Endothelial cell (in vitro differentiated cells): ENCODE measurements around the gene ST6GAL1. TPM values are rescaled to one million over a fixed set of nuclear protein-coding genes. Genes with fewer than 3 reads are reported as not detected.

Source experiments
- DNase-seq: peaks from one replicate; pipeline ENCODE4 v3.0.0; 2021; ENCODE audit warnings: low spot score
- H3K27ac Mint-ChIP-seq: one replicate; pipeline ENCODE4 v1.8.0; 2021; ENCODE audit warnings: mixed read lengths, inconsistent platforms; ENCODE audit not compliant: unreplicated experiment
- H3K27me3 Mint-ChIP-seq: one replicate; pipeline ENCODE4 v1.8.0; 2021; ENCODE audit warnings: mild to moderate bottlenecking, moderate library complexity, mixed read lengths, inconsistent platforms; ENCODE audit not compliant: unreplicated experiment
- H3K36me3 Mint-ChIP-seq: one replicate; pipeline ENCODE4 v1.8.0; 2021; ENCODE audit warnings: mild to moderate bottlenecking, low read depth, mixed read lengths, inconsistent platforms; ENCODE audit not compliant: unreplicated experiment
- H3K4me1 Mint-ChIP-seq: one replicate; pipeline ENCODE4 v1.8.0; 2021; ENCODE audit warnings: mild to moderate bottlenecking, mixed read lengths, inconsistent platforms; ENCODE audit not compliant: unreplicated experiment
- H3K4me3 Mint-ChIP-seq: one replicate; pipeline ENCODE4 v1.8.0; 2021; ENCODE audit warnings: mild to moderate bottlenecking, mixed read lengths, inconsistent platforms; ENCODE audit not compliant: unreplicated experiment
- H3K9me3 Mint-ChIP-seq: one replicate; pipeline ENCODE4 v1.8.0; 2021; ENCODE audit warnings: mixed read lengths, inconsistent platforms; ENCODE audit not compliant: unreplicated experiment
- total RNA-seq: library from RNA; stranded (reverse); fragmentation: NEBNext Ultra II Directional; extraction: Animal tissue kit (Norgen Biotek cat#: 25700); gene quantifications from one replicate; pipeline ENCODE4 v1.2.1, GENCODE V29; 2021; ENCODE audit not compliant: unreplicated experiment
- TF ChIP-seq, protein P1 (sequence below): fragments of 200-600 bp; sonication (generic); IDR thresholded peaks from one replicate; pipeline ENCODE4 v1.5.0; 2021; ENCODE audit warnings: antibody characterized with exemption; ENCODE audit not compliant: unreplicated experiment

Gene ST6GAL1
- total RNA-seq, 1 donor from 2014 or later, result 82.4 TPM

DNA sequence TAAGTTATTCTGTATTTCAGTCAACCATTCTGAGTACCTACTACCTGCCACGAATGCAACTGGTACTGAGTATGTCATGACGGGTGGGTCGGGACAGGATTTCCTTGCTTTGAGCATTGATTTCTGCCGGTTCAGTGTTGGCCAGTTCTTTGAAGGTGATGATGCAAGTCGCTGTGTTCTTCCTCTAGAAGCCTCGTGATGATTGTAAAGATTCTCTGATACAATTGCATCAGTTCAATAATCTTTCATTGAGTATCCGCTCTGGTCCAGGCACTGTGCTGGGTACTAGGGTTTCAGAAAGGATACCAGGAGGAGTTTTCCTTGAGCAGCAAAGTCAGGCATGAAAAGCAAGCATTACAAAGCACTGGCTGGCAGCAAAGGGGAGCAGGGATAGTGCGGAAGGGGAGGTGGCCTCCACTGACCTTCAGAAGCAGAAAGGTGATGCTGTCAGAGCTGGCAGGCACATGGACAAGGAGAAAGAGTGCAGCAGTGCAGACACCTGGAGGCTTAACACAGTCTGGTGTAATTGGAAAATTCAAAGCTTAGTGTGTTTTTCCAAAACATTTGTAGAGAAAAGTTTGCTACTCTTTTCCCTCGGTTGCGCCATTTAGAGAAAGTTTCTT is 108.9 kb downstream of the ST6GAL1 start:
- DNase-seq, result no peak
- Mint-ChIP-seq H3K27ac (no peak overlapping the region), H3K27me3 (peaks cover 2% of the 10 kb centered on the region), H3K4me1 (peaks cover 23% of the 10 kb centered on the region), H3K36me3 (peaks cover 32% of the 10 kb centered on the region), H3K4me3 (no peak overlapping the region), H3K9me3 (no peaks in the 10 kb centered on the region)
- TF ChIP-seq, protein P1, sequence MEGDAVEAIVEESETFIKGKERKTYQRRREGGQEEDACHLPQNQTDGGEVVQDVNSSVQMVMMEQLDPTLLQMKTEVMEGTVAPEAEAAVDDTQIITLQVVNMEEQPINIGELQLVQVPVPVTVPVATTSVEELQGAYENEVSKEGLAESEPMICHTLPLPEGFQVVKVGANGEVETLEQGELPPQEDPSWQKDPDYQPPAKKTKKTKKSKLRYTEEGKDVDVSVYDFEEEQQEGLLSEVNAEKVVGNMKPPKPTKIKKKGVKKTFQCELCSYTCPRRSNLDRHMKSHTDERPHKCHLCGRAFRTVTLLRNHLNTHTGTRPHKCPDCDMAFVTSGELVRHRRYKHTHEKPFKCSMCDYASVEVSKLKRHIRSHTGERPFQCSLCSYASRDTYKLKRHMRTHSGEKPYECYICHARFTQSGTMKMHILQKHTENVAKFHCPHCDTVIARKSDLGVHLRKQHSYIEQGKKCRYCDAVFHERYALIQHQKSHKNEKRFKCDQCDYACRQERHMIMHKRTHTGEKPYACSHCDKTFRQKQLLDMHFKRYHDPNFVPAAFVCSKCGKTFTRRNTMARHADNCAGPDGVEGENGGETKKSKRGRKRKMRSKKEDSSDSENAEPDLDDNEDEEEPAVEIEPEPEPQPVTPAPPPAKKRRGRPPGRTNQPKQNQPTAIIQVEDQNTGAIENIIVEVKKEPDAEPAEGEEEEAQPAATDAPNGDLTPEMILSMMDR, result no peak

- no peak for DNase-seq
- Mint-ChIP-seq H3K4me1 (peaks cover 27% of the 10 kb centered on the region), H3K27ac (no peak overlapping the region), H3K36me3 (peaks cover 25% of the 10 kb centered on the region), H3K4me3 (no peak overlapping the region), H3K27me3 (peaks cover 2% of the 10 kb centered on the region), H3K9me3 (no peaks in the 10 kb centered on the region)
- TF ChIP-seq, protein P1, result no peak
Observed at GRCh38 chr3:187039723-187040414, 109.5 kb downstream of the ST6GAL1 start.

DNA sequence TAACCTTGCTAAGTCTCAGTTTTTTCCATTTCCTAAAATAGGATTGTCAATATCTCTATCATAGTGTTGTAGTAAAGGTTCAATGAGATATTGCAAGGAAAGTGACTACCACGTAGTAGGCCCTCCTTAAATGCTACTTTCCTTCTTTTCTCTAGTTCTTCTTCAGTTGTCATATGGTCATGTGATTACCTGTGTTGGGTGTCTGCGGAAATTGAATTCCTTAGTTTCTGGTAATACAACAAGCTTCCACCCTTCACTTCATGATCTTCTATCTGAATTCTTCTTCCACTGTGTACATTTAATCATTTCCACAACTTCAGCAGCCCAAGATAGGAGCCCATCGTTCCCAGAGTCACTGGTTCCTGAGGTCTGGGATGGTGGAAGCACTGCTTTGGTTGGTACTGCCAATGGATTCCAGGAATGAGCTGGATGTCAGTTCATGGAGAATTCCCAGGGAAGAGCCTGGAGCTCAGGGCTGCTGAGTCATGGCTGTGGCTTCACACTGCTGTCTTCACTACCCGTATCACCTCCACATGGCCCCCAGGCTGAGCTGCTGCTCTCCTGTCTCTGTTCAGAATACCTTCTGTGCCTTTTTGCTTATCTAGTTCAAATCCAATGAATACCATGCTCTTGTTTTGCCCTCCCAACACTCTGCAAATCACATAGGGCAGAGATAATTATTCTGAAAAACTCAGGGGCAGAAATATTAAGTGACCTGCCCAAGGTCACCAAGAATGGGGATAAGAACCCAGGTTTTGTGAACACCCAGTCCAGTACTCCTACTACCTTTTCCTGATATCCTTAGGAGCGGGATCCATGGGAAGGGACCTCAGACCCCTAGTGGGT is 110.4 kb downstream of the ST6GAL1 start:
- peaks cover 22% of the 10 kb centered on the region for H3K36me3 Mint-ChIP-seq
- no peak for DNase-seq
- peaks cover 32% of the 10 kb centered on the region for H3K4me1 Mint-ChIP-seq
- H3K9me3 Mint-ChIP-seq, result no peaks in the 10 kb centered on the region
- H3K27ac Mint-ChIP-seq, result no peak overlapping the region
- TF ChIP-seq, protein P1, result no peak
- peaks cover 2% of the 10 kb centered on the region for H3K27me3 Mint-ChIP-seq
- H3K4me3 Mint-ChIP-seq, result no peak overlapping the region

DNA sequence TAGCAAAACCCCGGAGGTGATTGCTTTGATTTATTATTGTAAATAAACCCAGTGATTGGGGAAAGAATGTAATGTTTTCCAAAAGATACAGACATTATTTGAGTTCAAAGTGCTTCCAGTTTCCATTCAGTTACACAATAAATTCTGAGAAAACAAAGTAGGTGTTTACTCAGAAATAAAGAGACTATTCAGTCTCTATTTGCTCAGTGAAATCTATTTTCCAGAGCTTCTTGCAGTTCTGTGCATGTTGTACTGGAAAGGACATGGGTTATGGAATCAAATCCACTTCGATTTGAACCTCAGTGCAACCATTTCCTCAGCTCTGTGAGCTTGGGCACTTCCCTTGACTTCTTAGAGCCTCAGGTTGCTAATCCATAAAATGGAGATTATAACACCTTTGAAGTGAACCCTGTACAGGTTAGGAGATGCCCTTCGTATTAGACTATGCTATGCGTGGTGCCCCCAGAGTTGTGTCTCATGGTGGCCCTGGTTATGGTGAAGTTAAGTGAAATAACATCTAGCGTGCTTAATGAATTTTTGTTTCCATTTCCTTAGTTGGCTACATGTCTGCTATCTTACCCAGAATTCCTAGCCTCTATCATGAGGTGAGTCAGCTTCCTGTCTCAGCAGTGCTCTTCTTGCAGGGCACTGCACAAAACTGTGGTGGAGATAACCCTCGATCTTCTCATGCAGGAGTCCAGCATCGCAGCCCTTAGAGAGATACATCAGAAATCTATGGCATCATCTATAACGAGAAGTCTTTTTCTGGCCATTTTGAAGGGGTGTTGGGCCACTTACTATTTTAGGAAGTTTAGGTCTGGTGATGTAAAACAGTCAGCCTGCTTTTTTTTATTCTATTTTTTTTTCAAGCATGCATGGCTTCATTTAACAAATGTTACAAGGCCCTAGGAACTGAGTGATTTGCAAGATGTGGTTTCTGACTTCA is 111.3 kb downstream of the ST6GAL1 start:
- peaks cover 2% of the 10 kb centered on the region for H3K27me3 Mint-ChIP-seq
- TF ChIP-seq, protein P1, result no peak
- peaks cover 35% of the 10 kb centered on the region for H3K4me1 Mint-ChIP-seq
- peak overlapping the region; percentile 24 for H3K4me3 Mint-ChIP-seq
- peaks cover 25% of the 10 kb centered on the region for H3K36me3 Mint-ChIP-seq
- DNase-seq, result no peak
- no peak overlapping the region for H3K27ac Mint-ChIP-seq
- H3K9me3 Mint-ChIP-seq, result no peaks in the 10 kb centered on the region
